Neural cell (in vitro differentiated cells): ENCODE data around the gene DNMBP.

Source experiments
- CTCF ChIP-seq: fragments of 450-650 bp; IDR thresholded peaks from 2 replicates; pipeline ENCODE4 v1.5.1; 2014; ENCODE audit warnings: antibody characterized with exemption, mild to moderate bottlenecking, moderate library complexity; ENCODE audit not compliant: poor library complexity, severe bottlenecking
- EP300 ChIP-seq: fragments of 450-650 bp; conservative IDR thresholded peaks from 2 replicates; pipeline ENCODE4 v1.6.1; 2014; ENCODE audit warnings: antibody characterized with exemption, mild to moderate bottlenecking, moderate library complexity; ENCODE audit not compliant: poor library complexity, severe bottlenecking
- EZH2 ChIP-seq: fragments of 200-600, 300-800 bp; shearing (Covaris generic), sonication (generic); IDR thresholded peaks from 2 replicates; pipeline ENCODE4 v1.6.1; 2014; ENCODE audit warnings: antibody characterized with exemption, low read length, borderline replicate concordance, mild to moderate bottlenecking; ENCODE audit not compliant: insufficient read depth, poor library complexity, severe bottlenecking
- POLR2AphosphoS5 ChIP-seq: IDR thresholded peaks from 2 replicates; pipeline ENCODE4 v1.6.1; 2012
- REST ChIP-seq: IDR thresholded peaks from 2 replicates; pipeline ENCODE4 v1.6.1; 2012; ENCODE audit warnings: borderline replicate concordance
- SMC3 ChIP-seq: fragments of 450-650 bp; conservative IDR thresholded peaks from 2 replicates; pipeline ENCODE4 v1.6.1; 2014; ENCODE audit warnings: antibody characterized with exemption, mild to moderate bottlenecking, moderate library complexity; ENCODE audit not compliant: poor library complexity
- TAF1 ChIP-seq: IDR thresholded peaks from 2 replicates; pipeline ENCODE4 v1.6.1; 2012; ENCODE audit warnings: low read depth

- no peak for TF ChIP-seq CTCF
- no peak for TF ChIP-seq EZH2
- TF ChIP-seq EP300: no peak
- TF ChIP-seq TAF1: no peak
- no peak for TF ChIP-seq REST
- TF ChIP-seq POLR2AphosphoS5: no peak
- TF ChIP-seq SMC3: no peak
Measured at GRCh38 chr10:100043796-100044195, 34.0 kb upstream of the DNMBP start.
